ENCODE measurements around the gene SRPK3. TPM values are rescaled to one million over a fixed set of nuclear protein-coding genes. Genes with fewer than 3 reads are reported as not detected.
A peak's percentile ranks its signal among the peaks of the same experiment; 100 is the strongest.

SRPK3 gene
- not detected in 2 replicates for total RNA-seq (ENCODE audit: low replicate concordance)
- long read RNA-seq, result 0 reads

- no peaks in the 10 kb centered on the region for H3K27me3 Mint-ChIP-seq
- no peak within 1 kb of the TSS for H3K27ac Mint-ChIP-seq
- no peaks in the 10 kb centered on the region for H3K4me1 Mint-ChIP-seq (ENCODE audit: unreplicated experiment)
- TF ChIP-seq CTCF (conservative IDR thresholded peaks at IDR 0.05), result no peak
- DNase-seq (ENCODE audit: extremely low spot score, unreplicated experiment), result no peak
- no peaks in the 10 kb centered on the region for H3K9me3 Mint-ChIP-seq
- H3K4me3 Mint-ChIP-seq, result no peak within 1 kb of the TSS
- no peaks in the 10 kb centered on the region for H3K36me3 Mint-ChIP-seq
These were observed at the start of gene SRPK3 for GRCh38 chrX:153780678-153781427. Gene SRPK3 (plus strand): TSS chrX:153781041. CDS start chrX:153781087, 46 bp downstream.

GRCh38 chrX:153731117-153731844 is 49.6 kb upstream of the SRPK3 start:
- no peaks in the 10 kb centered on the region for H3K9me3 Mint-ChIP-seq
- peaks cover 9% of the 10 kb centered on the region for H3K36me3 Mint-ChIP-seq
- DNase-seq (ENCODE audit: extremely low spot score, unreplicated experiment), result no peak
- H3K27me3 Mint-ChIP-seq, result no peaks in the 10 kb centered on the region
- H3K27ac Mint-ChIP-seq, result peak overlapping the region; percentile 59
- no peak for TF ChIP-seq CTCF (conservative IDR thresholded peaks at IDR 0.05)
- no peak overlapping the region for H3K4me3 Mint-ChIP-seq
- peaks cover 3% of the 10 kb centered on the region for H3K4me1 Mint-ChIP-seq (ENCODE audit: unreplicated experiment)

GRCh38 chrX:153731845-153732215 is 49.0 kb upstream of the SRPK3 start:
- TF ChIP-seq CTCF (conservative IDR thresholded peaks at IDR 0.05), result no peak
- no peak for DNase-seq (ENCODE audit: extremely low spot score, unreplicated experiment)
- H3K27ac Mint-ChIP-seq, result no peak overlapping the region
- peaks cover 3% of the 10 kb centered on the region for H3K4me1 Mint-ChIP-seq (ENCODE audit: unreplicated experiment)
- no peaks in the 10 kb centered on the region for H3K27me3 Mint-ChIP-seq
- peaks cover 9% of the 10 kb centered on the region for H3K36me3 Mint-ChIP-seq
- no peak overlapping the region for H3K4me3 Mint-ChIP-seq
- H3K9me3 Mint-ChIP-seq, result no peaks in the 10 kb centered on the region

GRCh38 chrX:153732401-153732800 is 48.4 kb upstream of the SRPK3 start:
- DNase-seq (ENCODE audit: extremely low spot score, unreplicated experiment), result no peak
- Mint-ChIP-seq H3K27me3 (no peaks in the 10 kb centered on the region), H3K4me3 (no peak overlapping the region), H3K4me1 (ENCODE audit: unreplicated experiment) (peaks cover 3% of the 10 kb centered on the region), H3K27ac (no peak overlapping the region), H3K9me3 (no peaks in the 10 kb centered on the region), H3K36me3 (peaks cover 9% of the 10 kb centered on the region)
- TF ChIP-seq CTCF (conservative IDR thresholded peaks at IDR 0.05), result no peak

- no peaks in the 10 kb centered on the region for H3K9me3 Mint-ChIP-seq
- H3K36me3 Mint-ChIP-seq, result peaks cover 9% of the 10 kb centered on the region
- TF ChIP-seq CTCF (conservative IDR thresholded peaks at IDR 0.05), result no peak
These were observed 47.1 kb upstream of the SRPK3 start for GRCh38 chrX:153733651-153734240.

More at GRCh38 chrX:153733651-153734240, 47.1 kb upstream of the SRPK3 start:
- DNase-seq (ENCODE audit: extremely low spot score, unreplicated experiment), result no peak
- Mint-ChIP-seq H3K27ac (no peak overlapping the region), H3K27me3 (no peaks in the 10 kb centered on the region), H3K4me3 (no peak overlapping the region), H3K4me1 (ENCODE audit: unreplicated experiment) (no peaks in the 10 kb centered on the region)
